HG02588 (cell line): Measurements from ENCODE around the gene P2RY6.

Experiments
- ATAC-seq: cut with Tn5 transposase; IDR thresholded peaks from one replicate; pipeline ENCODE4 v1.9.1; 2021; ENCODE audit warnings: mild to moderate bottlenecking, moderate library complexity; ENCODE audit not compliant: unreplicated experiment

The P2RY6 gene

DNA sequence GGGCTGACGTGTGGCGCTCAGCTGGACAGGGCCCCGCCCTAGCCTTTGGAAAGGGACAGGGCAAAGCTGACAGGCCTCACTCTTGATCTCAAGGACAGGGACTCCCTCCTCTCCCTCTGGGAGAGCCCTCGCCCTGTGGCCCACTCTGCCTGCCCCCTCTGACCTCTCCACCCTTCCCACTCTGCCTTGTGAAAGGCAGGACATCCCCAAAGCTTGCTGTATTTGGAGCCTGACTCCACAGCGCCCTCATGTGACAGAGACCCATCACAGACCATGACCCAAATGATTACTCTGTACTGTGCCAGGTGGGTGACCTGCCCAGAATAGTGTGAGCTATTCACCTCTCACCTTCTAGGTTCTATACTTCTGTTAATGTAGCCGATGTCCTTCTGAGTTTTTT, 35.3 kb upstream of the P2RY6 start:
- no peak for ATAC-seq

DNA sequence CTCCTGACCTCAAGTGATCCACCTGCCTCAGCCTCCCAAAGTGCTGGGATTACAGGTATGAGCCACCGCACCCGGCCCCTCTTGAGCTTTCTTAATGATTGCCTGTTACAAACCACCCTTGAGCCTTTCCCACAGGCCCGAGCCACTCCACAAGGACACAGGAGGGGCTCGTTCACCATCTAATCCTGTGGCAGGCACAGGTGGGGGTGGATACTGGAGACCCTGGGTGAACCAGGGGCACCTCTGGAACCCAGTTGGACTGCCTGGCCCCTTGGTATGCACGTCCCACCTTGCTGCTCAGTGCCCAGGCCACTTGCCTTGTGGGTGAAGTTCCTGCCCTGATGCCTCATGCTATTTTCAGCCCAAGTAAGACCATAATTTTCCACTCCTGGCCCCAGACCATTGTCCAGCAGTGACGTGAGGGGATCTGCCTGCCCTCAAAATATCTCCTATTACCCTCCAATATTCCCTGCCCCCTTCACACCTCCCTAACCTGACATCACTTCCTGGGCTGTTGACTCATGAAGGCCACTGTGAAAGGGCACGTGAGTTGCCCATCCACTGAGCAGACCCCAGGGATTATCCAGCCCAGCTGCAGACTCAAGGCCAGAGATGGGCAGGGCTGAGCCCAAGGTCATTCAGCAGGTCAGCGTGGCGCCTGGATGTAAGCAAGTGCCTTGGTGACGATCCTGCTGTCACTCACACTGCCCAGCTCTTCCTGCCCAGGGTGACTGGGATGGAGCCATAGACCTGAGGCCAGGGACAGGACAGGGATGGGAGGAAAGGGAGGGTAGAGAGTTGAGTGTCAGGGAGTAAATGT, 34.5 kb upstream of the P2RY6 start:
- ATAC-seq, result no peak

DNA sequence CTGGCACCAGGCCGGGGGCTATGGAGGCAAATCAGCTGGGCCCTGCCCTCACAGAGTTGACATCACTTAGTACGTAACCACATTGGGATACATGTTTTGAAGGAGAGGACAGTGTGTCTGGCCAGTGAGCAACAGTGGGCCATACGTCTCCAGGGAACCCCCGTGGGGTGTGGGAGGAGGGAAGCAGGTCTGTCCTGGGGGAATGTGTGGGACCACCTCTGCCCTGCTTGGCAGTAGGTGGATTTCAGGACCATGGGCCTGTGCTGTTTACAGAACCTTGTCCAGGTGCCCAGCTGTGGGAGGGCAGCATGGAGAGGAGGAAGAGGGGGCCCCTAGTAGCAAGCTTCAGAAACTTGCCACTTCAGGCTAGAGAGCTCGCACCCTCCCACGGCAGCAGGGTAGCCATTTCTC, 33.0 kb upstream of the P2RY6 start:
- no peak for ATAC-seq

DNA sequence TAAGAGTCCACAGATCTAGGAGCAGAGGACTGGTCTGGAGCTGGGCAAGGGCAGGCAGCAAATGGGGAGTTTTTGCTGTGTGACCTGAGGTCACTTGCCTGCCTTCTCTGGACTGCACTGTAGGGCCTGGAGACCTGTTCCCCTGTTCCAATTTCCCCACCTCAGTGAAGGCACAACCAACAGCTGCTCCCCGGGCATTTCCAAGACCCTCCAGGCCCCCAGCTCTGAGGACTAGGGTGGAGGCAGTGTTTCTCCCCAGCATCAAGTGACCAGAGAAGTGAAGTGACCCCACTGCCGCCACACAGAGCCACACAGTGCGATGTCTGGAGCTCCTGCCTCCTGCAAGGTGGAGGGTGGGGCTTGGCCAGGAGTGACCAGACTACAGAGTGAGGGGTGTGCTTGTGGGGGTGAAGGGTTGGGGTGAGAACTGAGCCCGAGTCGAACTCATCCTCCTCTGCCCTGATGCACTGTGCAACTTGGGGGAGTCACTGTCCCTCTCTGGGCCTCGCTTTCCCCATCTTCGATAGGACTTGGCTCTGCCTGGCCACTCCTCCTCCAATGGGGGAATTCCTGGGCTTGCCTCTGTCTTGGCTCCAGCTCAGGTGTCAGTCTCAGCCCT, 32.5 kb upstream of the P2RY6 start:
- no peak for ATAC-seq

DNA sequence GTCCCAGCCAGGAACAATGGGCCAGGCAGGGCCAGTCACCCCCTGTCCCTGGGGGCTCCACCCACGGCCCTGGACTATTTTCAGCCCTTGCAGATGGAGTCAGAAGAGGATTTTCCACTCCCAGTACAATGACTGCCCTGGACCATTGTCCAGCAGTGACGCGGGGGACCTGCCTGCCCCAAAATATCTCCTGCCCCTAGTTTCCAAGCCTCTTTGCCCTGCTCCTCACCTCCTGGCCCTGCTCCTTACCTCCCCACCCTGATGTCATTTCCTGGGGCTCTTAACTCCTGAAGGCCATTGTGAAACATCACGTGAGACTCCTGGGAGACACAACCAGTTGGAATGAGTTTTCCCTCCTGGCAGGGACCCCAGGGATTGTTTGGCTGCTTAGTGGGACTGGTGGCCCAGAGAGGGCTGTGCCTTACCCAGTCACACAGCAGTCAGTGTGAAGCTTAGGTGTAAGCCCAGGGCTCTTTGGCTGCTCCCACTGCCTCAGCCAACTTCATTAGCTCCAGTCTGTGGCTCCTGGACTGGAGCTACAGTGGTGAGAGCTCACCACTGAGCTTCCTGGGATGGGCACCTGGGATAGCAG, 31.9 kb upstream of the P2RY6 start:
- ATAC-seq, result no peak

DNA sequence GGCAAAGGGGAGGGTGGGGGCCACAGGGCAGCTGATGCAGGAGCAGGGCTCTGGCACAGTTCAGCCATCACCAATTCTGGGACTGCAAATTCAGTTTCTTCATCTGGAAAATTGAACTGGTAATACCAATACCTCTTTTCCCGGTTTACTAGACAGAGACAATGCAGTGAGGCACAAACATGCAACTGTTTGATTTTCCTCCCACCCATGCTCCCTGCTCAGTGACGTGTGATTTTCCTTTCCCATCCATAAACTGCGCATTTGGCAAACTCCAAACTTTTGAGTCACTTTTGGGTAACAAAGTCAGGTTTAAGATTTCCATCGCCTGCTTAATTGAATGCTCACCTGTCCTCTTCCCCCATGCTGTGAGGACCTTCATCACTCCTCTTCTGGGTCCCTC, 30.8 kb upstream of the P2RY6 start:
- ATAC-seq, result no peak

DNA sequence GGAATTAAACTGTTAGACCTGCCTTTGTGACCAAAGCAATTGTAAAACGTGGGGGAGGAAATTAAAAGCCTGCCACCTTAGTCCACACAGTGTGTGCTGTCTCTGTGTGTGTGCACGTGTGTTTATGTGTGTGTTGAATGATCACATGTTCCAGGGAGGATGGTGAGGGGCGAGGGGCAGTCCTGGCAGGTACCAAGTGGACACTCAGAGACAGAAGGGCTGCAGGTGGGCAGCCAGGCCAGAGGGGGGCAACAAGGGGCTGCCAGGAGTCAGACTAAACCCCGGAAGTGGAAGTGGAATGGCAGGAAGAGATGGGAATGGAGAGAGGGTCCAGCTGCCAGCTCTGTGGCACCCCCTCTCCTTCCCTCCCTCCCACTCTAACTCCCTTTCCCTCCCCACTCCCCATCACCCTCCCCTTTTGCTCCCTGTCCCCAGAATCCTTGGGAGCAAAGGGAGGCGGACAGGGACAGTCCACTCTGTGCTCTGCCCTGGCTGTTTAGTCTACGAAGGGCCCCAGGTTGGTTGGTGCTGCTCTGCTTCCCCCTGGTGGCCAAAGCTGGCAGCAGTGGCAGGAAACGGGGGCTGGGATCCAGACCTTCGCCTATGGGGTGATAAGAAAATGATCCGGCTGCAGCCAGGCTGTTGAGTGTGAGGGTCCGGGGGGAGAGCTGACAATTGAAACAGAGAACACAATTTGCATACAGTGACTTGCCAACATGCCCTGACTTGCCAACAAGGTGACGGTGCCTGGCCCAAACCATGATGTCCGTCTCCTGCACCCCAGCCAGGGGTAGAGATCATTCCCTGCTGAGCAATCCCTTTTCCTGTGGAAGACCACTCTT, 29.7 kb upstream of the P2RY6 start:
- ATAC-seq, result peak; percentile 64

DNA sequence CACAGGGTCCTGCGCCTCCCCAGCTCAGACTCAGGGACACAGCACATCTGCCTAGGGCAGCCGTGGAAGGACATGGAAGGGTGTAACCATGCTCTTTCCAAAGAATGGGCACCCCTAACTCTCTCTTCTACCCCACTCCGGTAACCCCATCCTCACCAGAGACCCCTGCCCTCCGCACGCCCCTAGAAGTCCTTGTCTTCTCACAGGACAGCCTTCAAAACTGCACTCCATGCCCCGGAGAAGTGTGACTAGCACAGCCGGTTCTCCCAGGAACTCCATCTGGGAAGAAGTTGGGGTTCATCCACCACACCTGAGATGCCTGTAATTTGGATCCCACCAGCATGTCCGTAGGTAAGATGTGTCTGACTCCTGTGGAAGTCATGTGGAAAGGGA, 29.0 kb upstream of the P2RY6 start:
- no peak for ATAC-seq

DNA sequence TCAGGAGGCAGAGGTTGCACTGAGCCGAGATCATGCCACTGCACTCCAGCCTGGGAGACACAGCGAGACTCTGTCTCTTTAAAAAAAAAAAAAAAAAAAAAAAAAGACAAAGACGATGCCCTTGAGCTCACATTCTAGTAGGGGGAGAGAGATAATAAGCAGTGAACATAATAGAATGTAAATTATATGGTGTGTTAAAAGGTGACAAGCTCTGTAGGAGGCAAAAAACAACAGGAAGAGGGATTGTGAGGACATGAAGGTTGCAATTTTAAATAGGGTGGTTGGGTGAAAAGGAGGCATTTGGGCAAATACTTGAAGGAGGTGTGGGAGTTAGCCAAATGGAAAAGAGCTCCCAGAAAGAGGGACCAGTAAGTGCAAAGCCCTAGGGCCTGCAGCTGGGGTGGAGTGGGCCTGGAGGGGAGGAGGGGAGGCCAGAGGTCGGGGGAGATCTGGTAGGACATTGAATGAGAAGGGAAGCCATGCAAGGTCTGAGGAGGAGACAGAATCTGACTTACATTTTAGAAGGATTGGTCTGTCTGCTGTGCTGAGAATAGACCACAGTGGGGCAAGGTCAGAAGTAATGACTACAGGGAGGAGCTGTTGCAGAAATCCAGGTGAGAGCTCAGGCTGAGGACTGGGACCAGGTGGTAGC, 27.4 kb upstream of the P2RY6 start:
- ATAC-seq, result no peak

DNA sequence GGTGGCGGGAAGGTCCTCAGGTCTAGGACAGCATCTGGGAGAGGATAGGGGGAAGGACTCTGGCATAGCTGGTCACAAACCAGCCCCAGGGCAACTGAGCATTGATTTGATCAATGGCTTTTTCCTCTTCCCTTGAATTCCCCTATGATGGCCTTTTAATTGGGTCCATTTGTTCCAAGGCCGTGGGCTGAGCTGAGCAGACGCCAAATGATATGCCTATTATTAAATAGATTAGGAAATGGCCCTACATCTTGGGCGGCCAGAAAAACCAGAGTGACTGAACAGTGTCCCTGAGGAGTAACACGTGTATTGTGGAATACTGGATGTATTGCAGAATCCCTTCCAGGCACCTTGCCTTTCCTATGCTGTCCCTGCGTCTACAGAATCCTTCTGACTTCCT, 26.7 kb upstream of the P2RY6 start:
- no peak for ATAC-seq

DNA sequence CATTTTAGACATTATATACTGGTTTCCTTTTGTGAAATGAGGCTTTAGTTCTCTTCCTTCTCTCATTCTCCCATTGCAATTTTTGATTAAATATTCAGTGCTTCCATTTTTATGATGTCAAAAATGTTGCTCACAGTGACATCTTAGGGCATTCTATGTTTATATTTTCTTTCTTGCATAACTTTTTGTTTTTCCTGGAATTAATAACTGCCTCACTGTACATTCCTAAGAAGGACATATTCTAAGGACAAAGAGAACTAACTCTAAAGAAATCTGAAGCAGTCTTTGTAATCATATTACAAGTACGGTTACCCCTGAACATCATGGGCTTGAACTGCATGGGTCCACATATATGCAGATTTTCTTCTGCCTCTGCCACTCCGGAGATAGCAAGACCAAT, 25.8 kb upstream of the P2RY6 start:
- no peak for ATAC-seq

DNA sequence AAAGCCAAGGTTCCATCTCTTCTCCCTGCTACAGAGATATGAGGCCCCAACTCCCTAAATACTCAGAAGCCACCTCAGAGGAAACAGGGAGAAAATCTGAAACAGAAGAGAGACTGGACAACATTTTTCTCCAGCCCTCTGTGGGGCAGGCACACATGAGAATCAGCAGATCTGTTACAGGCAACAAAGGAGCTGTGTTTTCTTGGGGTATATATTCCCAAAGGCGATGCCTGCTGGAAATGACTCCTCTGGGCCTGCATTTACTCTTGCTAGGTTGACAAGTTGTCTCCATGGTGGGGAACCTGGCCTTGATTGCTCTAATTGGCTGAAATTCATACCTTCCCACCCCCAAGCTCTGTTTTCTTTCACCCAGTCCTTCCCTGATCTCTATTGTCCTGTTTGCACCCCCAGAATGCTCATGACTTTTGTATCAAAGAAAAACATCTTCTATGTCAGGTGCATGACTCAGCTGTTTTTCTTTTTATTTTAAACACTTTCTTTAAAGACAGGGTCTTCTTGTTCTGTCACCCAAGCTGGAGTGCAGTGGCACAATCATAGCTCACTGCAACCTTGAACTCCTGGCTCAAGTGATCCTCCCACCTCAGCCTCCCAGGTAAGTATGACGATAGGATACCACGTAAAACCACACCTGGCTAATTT, 23.5 kb upstream of the P2RY6 start:
- no peak for ATAC-seq

DNA sequence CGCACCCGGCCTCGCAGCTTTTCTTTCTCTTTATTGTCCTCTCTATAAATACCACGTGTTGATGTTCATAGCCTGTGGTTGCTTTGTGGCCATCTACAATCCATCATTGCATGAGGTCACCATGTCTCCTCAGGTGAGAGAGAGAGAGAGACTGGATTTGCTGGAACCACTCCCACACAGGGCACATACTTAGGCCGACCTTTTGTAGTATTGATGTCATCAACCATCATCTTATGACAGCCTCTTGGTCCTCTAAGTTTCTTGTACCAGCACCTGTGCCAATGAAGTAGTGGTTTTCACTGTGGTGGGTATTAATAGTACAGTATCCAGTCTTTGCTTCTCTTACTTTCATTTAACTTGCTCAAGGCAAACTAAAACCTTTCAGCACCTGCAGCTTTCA, 22.8 kb upstream of the P2RY6 start:
- no peak for ATAC-seq

DNA sequence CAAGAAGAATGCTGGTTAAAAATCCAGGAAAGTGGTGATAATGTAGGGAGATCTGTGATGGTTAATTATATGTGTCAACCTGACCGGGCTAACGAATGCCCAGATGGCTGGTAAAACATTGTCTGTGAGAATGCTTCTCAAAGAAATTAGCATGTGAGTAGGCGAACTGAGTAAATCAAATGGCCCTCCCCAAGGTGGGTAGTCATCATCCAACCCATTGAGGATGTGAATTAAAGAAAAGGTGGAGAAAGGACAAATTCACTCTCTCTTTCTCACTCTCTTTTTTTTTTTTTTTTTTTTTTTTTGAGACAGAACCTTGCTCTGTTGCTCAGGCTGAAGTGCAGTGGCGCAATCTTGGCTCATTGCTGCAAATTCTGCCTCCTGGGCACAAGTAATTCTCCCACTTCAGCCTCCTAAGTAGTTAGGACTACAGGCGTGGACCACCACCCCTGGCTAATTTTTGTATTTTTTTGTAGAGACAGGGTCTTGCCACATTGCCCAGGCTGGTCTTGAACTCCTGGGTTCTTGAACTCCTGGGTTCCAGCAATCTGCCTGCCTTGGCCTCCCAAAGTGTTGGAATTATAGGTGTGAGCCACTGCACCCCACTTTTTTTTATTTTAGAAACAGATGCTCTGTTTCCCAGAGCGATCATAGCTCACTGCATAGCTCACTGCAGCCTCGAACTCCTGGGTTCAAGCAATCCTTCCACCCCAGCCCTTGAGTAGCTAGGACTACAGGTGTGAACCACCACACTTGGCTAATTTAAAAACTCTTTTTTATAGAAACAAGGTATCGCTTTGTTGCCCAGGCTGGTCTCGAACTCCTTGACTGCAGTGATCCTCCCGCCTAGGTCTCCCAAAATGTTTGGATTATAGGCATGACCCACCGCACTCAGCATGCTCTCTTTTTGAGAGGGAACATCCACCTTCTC, 22.0 kb upstream of the P2RY6 start:
- no peak for ATAC-seq

DNA sequence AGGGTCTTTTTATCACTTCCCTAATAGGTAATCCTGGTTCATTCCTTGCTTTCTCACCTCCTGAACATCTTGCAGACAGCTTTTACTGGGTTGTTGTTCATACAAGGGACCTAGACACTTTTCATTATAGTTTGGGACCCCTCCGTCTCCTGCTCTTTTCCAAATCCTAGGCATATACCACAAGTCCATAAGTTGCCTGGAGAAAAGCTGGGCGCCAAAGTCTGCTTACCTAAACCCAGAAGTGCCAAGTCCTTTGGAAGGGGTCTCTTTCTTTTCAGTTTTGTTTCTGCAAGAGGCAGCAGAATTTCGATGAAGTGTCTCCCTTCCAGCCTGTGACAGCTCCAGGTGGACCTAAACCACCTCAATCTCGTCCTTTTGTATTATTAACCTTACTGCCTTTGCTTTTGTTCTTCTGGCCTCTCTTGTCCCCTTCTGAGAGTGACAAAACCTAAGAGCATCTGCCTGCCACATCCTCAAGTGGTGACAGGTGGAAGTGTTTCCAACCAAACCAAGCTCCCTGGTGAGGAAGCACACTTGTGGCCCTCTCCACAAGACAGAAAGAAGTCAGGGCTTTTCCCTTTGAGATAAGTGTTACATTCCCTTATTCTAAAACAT, 19.5 kb upstream of the P2RY6 start:
- ATAC-seq, result no peak

DNA sequence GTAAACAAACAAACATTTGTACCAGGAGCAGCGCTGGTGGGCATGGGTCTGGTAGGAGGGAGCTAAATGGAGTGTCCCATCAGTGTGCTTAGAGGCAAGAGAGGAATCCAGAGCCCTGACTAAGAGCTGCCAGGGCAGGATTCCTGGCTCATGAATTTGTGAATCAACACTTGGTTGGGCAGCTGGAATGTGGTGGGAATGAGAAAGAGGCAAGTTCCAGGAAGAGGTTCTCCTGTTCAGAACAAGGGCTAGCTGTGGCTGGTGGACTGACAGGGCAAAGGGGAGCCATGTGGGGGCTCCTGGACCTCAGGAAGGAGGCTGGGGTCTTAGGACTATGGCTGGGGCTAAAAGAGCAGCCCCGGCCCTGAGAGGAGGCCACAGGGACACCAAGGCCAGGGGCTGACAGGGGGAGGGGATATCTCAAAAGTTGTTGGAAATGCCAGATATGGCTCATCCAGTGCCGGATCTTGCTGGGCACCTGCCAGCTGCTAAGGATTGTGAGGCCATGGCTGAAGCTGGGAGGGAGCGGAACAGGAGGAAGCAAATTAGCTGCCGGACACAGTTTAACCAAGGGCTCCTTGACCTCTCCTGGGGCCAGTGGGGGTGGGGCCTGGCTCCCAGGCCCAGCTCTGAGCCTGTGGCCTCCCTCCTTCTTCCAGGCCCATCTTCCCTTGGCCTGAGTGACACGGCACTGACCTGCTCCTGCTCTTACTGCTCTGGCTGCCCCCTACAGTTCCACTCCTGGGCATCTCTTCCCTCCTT, 14.6 kb upstream of the P2RY6 start:
- ATAC-seq, result no peak

DNA sequence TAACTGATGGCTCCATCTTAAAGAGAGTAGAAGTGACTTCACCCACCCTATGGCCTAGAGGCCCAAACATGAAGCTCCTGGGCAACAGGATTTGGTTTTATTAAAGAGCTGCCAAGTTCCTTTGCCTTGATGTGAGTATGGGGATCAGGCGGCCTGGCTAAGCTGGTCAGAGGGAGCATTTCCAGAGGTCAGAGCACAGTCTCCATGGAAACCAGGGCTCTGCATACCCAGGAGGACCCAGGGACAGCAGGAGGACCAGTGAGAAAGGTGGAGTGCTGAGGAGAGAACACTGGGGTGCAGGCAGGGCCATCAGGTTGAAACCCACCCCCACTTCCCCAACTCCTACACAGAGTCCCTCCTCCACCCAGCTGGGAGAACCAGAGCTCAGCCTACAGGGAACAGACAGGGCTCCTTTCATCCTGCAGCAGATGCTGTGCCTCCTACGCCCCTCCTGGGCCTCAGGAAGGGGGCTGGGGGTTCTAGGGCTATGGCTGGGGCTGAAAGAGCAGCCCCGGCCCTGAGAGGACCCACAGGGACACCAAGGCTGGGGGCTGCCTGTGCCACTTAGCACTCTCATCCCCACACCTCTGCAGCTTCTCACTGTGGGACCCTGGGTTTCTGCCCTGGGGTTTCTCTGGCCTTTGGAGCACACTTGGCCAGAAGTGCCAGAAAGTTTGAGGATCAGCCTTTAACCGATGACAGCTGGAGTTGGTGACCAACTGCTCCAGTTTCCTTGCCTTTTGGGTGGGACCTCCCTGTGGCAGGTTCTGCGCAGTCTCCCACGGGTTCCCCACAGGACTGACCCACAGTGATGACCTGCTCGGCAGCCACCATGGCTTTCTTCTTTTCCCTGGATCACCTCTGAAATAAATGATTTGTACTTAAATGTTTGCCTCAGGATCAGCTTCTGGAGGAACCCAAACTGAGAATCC, 13.8 kb upstream of the P2RY6 start:
- ATAC-seq, result no peak
